GM21515 (cell line): Measurements from ENCODE around the gene ZNF776.
"Not testable (repeated sequence)": the region's sequence is repeated elsewhere in the genome, so short reads cannot be mapped to it uniquely, and the experiment has no call there.

Source experiments
- ATAC-seq: cut with Tn5 transposase; IDR thresholded peaks from one replicate; pipeline ENCODE4 v1.9.1; 2021; ENCODE audit not compliant: unreplicated experiment

Gene ZNF776

GRCh38 chr19:57746580-57747471 is at the start of gene ZNF776:
Gene ZNF776, plus strand, starts transcription at chr19:57746815. Its CDS starts 244 bp downstream, at chr19:57747059.
- peak; percentile 91 for ATAC-seq

- ATAC-seq = no peak
These were observed 45.0 kb upstream of the ZNF776 start for GRCh38 chr19:57701625-57702024.

GRCh38 chr19:57706346-57706745 is 40.3 kb upstream of the ZNF776 start:
- no peak for ATAC-seq

GRCh38 chr19:57708641-57709361 is 37.8 kb upstream of the ZNF776 start, which contains the start of gene ZNF154:
Gene ZNF154, minus strand, starts transcription at chr19:57709204. Its CDS starts 233 bp downstream, at chr19:57708971.
- ATAC-seq = no peak

- no peak for ATAC-seq
These were observed 37.0 kb upstream of the ZNF776 start for GRCh38 chr19:57709616-57710015.

GRCh38 chr19:57712222-57712621 is 34.4 kb upstream of the ZNF776 start:
- no peak for ATAC-seq

GRCh38 chr19:57719424-57719823 is 27.2 kb upstream of the ZNF776 start:
- no peak for ATAC-seq

- no peak for ATAC-seq
These were observed 26.6 kb upstream of the ZNF776 start for GRCh38 chr19:57719901-57720519.

- ATAC-seq = no peak
These were observed 25.7 kb upstream of the ZNF776 start for GRCh38 chr19:57720878-57721277.

GRCh38 chr19:57738320-57738719 is 8.3 kb upstream of the ZNF776 start:
- not testable (repeated sequence) for ATAC-seq

GRCh38 chr19:57738770-57739169 is 7.8 kb upstream of the ZNF776 start:
- ATAC-seq = not testable (repeated sequence)

- no peak for ATAC-seq
These were observed 825 bp downstream of the ZNF776 start for GRCh38 chr19:57747472-57747807.

GRCh38 chr19:57748029-57748428 is 1.4 kb downstream of the ZNF776 start:
- no peak for ATAC-seq

- ATAC-seq = no peak
These were observed 7.6 kb downstream of the ZNF776 start for GRCh38 chr19:57754091-57754673.

- ATAC-seq = no peak
These were observed 8.4 kb downstream of the ZNF776 start for GRCh38 chr19:57755031-57755430.

- ATAC-seq = no peak
These were observed 11.3 kb downstream of the ZNF776 start for GRCh38 chr19:57757941-57758340.

GRCh38 chr19:57759096-57759495 is 12.5 kb downstream of the ZNF776 start:
- no peak for ATAC-seq

GRCh38 chr19:57769345-57770131 is 22.9 kb downstream of the ZNF776 start, which contains the start of gene ZNF586:
Gene ZNF586, plus strand, starts transcription at chr19:57769676. Its CDS starts 167 bp downstream, at chr19:57769843.
- ATAC-seq = peak; percentile 95

- no peak for ATAC-seq
These were observed 24.8 kb downstream of the ZNF776 start for GRCh38 chr19:57771417-57771816.

GRCh38 chr19:57773488-57773887 is 26.9 kb downstream of the ZNF776 start:
- no peak for ATAC-seq
